HG02759 (cell line): ENCODE measurements around the gene MRPS9.

ENCODE experiments used
- ATAC-seq: cut with Tn5 transposase; IDR thresholded peaks from one replicate; pipeline ENCODE4 v1.9.1; 2021; ENCODE audit warnings: mild to moderate bottlenecking, moderate library complexity; ENCODE audit not compliant: unreplicated experiment

MRPS9 gene

DNA sequence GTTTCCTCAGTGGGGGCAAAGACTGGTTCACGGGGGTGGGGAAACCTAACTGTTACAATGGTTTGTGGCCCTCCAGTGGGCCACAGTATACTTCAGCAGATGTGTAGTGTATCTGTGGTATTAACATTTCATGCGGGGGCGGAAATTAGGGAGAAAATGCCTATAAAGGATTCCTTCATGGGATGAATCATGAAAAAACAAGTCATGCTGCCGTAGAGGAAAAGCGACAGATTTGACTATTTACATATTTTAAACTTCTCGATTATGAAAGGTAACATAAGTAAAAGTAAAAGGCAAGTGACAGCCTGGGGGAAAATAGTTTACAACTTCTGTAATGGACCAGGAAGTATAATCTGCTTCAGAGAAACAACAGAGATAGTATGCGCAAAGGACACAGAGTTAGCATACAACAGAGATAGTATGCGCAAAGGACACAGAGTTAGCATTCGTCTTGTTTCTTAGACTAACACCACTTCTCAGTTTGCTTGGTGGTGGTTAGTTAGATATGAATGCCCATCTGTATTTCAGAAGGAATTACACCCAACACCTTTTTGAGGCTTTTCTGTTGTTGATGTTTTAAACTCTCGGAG lies 41.1 kb downstream of the MRPS9 start:
- ATAC-seq: no peak

DNA sequence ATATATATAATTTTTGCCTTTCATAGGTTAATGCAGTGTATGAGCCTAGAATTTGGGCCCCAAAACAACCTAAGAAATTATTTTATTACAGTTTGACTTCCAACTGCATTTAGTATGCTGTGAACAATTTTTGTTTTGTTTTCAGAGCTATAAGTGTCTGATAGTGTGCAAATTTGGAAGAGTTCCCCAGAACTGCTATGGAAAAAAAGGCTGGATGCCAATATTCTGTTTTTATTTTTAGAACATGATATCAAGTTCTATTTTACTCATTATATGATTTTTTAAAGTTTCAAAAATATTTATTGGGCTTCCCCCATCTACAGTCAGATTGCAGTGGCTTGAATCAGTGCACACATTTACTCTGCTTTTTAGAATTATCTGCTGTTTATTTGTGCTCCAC lies 42.6 kb downstream of the MRPS9 start:
- ATAC-seq: no peak

DNA sequence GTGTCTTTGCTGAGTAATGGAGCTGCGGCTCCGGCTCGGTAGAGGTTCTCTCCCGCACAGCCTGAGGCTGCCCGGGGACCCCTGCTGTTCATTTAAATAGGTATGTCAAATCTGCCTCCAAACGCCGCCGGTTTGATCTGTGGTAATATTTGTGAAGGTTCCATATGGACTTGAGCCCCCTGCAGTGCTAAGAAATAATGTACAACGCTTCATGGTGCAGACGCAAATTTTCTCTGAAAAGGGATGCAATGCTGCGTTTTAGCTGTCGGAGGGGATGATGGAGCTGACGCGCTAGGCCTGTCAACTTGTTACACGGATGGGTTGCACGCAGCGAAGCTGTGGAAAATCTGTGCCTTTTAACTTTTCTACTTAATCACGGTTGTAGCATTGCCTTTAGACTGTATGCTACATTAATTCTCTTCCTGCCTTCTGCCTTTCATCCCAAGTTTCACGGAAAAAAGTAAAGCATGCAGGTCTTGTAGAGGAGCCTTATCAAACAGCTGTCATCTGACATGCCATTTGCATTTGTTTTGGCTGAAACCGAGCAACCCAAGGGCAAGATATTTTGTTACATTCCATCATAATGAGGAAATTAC lies 43.2 kb downstream of the MRPS9 start:
- ATAC-seq: no peak

DNA sequence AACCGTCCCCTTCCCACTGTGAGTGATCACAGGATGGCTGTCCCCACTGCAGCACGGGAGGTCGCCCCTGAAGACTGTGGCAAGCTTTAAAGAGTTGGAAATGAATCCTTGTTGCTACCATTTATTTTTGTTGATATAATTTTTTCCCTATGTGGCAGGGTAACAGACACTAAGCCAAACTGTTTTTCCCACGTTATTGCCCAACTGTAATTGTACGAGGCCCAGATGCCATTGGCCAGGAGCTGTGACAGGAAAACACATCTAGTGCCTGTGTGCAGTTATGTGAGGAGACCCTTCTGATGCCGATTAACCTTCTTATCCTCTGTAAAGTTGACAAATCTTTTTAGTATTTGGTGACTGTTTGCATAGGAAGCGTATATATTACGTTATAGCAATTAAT lies 44.2 kb downstream of the MRPS9 start:
- ATAC-seq: no peak

DNA sequence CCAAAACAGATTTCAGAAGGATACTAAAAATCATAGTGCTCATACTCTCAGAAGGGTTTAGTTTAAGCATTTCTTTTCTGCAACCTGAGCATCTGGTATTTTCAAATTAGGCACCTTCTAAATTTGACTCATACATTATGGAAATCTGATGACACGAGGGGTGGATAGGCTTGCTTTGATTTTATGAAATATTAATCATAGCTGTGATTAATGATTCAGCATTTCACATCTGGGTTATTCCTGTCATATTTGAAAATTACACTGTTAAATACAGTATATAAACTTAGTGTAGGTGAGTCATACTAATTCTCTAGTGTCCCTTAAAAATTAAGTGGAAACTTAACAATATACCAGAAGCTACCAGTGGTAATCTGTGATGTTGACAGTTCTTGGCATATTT lies 47.7 kb downstream of the MRPS9 start:
- ATAC-seq: no peak

DNA sequence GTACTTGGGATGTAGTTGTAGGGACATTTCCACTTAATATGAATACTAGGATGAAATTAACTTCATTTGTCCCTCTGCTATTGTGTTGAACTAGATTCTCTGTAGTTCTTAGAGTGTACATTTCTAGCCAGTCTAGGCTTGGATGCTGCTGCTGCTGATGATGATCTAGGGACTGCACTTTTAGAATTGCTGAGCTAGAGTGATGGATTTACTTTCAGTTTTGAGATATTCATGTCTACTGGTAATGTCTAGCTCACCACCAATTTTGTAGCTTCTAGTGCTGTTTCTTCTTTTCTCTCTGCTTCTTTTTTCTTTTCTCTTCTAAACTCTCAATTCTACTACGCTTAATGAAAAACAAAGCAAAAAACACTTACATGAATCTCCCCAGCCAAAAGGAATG lies 49.4 kb downstream of the MRPS9 start:
- no peak for ATAC-seq

DNA sequence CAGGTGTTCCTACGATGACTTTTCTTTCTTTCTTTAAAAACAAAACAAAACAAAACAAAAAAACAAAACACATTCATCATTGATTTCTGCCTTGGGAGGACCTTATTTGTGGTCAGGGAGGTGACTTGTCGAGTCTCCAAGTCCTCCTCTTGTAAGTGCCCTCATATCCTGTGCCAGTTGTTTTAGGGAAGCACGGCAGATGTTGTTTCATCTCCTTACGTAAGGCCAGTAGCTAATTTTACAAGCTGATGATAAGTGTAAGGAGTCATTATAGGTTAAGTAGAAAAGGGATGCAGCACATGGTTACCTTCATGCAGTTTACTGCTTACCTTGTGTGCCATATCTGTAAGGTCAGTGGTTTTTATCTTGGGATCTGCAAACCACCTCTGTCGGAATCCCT lies 52.2 kb downstream of the MRPS9 start:
- no peak for ATAC-seq

DNA sequence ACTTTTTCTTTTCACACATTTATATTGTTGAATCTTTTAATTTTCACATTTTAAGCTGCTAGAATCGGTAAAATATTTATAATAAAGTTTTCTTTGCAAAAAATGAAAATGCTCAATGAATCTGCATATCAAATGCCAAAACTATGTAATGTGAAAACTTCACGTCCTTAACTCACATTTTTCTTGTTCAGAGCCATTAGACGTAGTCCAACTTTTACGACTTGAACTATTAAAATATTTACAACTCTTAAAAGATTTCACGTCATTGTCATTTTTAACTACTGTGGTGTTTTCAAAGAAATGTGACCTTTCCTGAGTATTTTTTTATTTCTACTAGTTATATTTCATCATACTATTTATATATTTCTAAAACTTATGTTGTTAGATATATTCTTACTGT lies 54.9 kb downstream of the MRPS9 start:
- ATAC-seq: no peak

DNA sequence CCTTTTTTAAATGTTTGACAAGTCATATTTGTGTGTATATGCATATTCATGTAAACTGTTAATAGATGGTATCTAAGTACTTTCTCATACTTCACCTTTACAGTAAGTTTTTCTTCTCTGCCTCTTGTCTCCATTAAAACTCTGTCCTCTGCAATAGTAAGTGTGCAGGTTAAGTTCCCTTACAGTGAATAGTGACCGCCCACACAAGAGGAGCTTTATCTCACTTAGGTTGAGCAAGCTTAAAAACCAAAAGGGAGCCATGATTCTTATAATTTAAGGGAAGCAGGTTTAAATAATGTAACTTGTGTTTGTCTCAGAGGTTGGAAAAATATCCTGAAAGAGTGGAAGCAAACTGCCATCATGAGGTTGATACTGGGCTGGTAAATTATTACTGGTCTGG lies 61.3 kb downstream of the MRPS9 start:
- no peak for ATAC-seq

DNA sequence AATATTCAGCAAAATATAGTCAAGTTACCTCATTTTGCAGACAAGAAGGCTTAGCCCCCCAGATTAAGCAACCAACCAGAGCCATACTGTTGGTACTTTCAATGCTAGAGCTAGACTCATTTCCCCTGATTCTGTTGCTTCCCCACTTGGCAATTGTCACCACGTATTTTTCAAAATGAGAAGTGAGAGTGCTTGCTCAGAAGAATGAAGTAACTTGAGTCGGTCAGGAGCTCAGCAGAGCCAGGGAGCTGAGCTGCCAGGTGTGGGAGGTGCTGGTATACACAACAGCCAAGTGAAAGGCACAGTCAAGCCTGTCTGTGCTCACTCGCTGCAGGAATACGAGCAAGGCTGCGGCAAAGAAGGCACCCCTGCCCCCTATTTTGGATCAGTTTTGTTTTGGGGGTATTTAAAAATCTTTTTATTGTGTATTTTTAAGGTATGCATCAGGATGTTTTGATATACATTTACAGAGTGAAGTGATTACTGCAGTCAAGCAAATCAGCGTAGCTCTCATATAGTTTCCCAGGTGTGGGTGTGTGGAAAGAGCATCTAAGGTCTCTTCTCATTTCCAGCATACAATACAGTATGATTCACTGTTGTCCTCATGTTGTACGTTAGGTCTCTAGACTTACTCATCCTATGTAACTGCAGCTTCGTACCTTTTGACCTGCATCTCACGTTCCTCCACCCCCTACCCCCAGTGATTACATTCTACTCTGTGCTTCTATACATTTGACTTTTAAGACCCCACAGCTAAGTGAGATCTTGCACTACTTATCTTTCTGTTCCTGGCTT lies 62.4 kb downstream of the MRPS9 start:
- peak; percentile 74 for ATAC-seq

DNA sequence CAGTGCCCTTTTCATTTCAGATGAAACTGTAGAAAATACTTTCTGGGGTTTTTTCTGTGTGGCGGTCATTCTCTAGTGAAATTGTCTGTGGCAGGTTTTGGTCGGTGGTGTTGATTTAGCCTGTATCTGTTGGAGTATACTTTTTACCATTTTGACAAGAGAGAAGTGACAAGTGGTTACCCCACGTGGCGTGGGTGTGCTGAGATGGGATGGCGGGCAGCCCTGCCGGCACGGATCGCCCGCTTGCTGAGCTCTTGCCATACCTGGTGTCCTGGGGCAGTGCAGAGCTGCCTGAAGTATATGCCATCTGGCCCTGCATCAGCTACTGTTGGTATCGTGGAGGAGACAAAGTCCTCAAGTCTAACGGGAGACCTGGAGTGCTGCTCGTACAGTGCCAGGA lies 64.1 kb downstream of the MRPS9 start:
- ATAC-seq: no peak

DNA sequence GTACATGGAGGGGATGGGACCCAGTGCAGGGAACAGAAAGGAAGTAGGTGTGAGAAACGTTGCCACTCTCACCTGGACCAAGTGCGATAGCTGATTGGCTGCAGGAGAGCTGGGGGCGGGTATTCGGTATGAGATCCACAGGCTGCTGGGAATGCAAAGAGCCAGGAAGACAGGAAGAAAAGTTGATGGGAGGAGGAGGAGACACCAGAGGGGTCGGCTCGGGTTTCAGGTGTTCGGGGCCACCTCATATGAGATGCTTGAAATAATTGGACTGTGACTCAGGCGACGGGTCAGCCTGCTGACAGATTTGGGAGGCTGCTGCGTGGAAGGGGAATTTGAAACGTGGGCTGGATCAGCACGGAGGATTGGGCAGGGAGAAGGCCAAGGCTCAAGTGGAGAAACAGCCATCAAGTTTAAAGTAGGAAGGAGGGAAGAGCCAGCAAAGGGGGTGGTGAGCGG lies 65.1 kb downstream of the MRPS9 start:
- ATAC-seq: no peak

DNA sequence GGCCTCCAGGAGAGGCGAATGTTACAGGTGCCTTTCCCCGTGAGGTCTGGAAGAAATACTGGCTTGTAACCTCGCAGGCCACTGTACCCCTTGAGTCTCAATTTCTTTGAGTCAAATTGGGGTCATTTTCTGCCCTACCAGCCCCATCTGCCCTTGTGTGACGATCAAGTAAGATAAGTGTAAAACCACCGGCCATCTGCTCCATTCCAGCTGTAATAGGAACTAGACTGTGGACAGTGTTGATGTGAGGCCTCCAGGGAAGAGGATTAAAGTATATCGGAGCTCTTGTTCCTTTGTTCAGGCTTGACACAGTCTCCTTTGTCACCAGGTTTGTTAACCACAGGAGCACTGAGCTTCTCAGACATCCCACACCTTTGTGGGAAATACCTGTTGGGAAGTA lies 65.6 kb downstream of the MRPS9 start:
- ATAC-seq: no peak

DNA sequence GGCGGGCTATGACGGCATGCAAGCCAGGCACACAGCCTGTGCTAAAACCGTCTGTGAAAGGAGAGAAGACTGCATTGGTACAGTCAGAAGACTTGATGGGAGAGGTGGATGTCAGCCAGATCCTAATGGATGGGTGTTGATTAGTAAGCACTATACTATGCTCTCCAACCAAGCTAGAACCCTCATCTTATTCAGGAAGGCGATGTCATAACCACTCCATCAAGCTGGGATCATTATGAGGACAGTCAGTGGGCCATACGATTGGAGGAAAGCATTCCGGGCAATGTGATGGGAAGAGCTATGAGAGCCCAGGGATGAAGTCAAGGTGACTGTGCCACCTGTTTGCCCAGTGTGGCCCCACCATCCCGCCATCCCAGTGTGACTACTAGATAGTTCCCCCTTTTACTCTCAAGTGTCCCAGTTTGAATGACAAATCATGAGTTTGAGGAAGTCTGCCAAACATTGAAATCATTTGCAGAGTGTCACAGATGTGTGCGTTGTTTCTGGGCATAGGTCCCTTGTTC lies 66.4 kb downstream of the MRPS9 start:
- no peak for ATAC-seq

DNA sequence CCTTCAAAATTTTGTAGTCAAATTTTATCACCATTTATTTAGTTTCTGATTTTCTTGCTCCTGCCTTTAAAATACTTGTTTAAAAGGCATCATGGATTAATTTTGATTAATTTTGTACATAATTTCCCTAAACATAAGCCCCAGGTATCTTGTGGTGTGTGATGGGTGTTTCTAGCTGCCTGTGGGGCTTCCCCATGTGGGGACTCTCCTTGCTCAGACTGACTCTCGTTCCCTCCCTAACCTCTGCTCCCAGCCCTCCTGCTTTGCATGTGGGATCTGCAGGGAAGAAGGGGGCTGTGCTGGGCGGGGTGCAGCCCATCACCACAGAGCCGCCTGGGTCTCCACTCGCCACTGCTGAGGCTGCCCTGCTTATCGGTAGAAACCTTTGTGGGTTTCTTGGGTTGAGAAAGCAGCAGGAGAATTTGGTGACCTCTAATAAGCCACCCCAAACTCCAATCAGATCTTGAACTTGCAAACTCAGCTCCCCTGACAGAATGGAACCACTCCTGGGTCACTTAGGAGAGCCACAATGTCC lies 72.5 kb downstream of the MRPS9 start:
- no peak for ATAC-seq

DNA sequence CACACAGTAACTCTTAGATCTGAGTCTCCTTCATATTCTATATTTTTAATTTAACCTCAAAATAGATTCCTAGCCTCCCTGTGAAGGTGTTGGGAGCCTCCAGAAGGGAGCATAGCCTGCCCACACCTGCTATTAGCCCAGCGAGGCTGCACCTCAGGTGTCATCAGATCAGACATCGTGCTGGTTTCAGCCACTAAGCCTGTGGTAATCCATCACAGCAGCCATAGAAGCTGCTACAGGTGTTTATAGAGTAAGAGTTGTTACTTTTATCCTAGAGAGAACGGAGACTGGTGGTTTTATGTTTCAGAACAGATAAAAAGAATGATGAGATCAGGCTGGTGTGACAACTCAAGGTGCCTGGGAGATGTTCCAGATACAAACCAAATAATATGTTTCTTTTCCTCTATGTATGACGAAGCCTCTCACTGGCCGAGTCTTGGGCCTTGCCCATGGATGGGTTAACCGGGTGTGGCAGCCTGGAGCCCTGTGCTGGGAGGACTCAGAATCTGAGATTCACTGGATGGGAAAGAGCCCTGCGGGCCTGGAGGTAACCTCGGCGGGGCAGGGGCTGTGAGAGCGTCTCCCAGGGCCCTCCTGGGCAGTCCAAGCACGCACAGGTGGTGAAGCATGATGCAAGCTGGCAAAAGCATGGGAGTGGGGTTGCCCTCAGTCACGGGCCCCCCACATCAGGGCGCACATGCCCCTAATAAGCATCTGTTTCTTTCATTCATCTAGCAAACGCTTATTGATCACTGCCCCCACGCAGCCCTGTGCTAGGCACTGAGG lies 73.7 kb downstream of the MRPS9 start:
- no peak for ATAC-seq

DNA sequence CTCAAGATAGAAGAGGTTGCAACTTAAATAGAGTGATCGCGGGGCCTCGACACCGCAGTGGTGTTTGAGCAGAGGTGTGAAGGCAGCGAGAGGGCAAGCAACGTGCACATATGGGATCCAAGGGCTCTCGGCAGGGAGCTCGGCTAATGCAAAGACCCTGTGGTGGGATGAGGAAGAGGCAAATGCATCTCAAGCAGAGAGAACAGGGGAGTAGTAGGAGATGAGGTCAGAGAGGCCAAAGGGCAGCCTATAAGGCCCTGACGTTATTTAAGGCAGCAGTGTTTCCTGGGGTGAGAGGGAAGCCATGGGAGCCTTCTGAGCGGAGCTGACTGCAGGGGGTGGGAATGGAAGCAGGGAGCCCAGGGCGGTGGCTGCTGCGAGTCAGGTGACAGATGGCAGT lies 74.5 kb downstream of the MRPS9 start:
- ATAC-seq: no peak

DNA sequence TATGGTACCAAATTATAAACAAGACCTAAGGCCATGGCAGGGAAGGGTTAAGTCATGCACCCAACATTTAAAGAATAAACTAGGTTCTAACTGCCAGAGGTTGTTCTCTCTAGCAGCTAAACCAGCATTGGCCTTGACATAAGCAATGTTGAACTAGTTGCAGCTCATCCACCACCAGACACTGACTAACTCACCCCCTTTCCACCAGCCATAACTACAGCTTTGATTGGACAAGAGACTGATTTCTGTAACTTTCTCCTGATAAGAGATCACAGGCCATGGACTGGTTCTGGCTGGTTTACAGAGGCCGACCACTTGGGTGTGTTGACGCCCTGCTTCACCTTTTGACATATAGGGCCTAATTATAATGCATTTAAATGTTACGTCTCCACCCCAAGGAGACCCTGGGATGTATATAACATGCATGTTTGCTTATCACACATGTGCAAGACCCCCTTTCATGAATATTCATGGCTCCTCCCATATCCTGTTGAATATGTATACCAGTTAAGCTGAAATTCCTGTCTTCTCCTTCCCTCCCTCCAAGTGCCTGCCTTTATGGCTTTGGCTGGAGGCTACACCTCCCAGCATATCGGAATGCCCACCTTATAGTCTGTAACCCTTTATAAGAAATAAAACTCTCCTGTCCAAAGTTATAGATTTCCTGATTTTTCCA lies 75.9 kb downstream of the MRPS9 start:
- no peak for ATAC-seq

DNA sequence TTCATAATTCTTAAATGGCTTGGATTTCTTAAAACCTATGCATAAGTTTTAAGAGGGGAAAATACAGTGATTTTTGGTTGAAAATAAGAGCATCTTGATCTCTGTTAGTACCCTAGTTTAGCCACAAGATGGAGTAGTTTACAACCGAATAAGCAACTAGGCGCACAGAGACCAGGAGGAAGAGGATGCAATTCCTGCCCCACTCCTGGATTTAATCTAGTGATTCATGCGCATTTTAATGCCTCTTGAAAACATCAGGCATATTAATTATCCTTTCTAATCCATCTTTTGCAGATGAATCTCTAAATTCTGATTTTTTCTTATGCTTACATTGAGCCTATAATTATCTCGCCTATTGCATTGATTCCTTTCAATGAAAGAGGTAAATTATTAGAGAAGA lies 76.7 kb downstream of the MRPS9 start:
- no peak for ATAC-seq

DNA sequence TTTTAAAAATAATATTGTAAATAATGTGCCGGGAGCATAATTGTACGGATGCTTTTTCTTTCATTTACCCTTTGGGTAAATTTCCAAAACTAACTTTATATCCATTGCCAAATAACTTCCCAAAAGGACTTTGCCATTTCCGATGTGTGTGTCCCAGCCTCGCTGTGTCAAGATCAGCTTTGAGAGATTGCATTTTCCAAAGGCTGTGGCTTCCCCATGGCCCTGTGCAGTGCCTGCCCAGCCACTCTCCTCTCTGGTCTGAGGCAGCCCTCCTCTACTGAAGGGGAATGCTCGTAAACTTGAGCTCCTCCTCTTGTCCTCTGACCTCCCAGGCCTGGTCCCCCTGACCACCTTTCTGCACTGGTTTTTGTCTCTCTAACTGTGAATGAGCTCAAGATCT lies 78.5 kb downstream of the MRPS9 start:
- no peak for ATAC-seq

DNA sequence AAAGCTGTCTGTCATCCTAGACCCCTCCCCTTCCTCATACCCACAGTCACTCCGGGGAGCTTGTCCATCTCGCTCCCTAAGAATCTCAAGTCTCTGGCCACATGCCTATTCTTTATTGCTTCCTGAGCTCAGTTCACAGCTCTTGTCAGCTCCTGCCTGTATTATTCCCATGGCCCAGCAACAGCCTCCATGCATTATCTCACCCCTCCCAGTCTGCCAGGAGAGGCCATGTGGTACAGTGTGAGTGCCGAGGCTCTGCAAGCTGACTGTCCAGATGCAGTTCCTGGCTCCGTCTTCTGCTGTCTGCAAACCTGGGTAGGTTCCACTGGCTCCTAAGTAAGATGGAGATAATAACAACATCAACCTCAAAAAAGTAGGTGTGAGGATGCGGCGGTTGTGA lies 79.7 kb downstream of the MRPS9 start:
- no peak for ATAC-seq
